GM18909 (cell line): ENCODE results near the gene SLC35D1.
"Not testable (repeated sequence)": the region's sequence is repeated elsewhere in the genome, so short reads cannot be mapped to it uniquely, and the experiment has no call there.

Source experiments
- ATAC-seq: cut with Tn5 transposase; IDR thresholded peaks from one replicate; pipeline ENCODE4 v1.9.1; 2021; ENCODE audit warnings: mild to moderate bottlenecking; ENCODE audit not compliant: unreplicated experiment, poor library complexity

SLC35D1 gene

DNA sequence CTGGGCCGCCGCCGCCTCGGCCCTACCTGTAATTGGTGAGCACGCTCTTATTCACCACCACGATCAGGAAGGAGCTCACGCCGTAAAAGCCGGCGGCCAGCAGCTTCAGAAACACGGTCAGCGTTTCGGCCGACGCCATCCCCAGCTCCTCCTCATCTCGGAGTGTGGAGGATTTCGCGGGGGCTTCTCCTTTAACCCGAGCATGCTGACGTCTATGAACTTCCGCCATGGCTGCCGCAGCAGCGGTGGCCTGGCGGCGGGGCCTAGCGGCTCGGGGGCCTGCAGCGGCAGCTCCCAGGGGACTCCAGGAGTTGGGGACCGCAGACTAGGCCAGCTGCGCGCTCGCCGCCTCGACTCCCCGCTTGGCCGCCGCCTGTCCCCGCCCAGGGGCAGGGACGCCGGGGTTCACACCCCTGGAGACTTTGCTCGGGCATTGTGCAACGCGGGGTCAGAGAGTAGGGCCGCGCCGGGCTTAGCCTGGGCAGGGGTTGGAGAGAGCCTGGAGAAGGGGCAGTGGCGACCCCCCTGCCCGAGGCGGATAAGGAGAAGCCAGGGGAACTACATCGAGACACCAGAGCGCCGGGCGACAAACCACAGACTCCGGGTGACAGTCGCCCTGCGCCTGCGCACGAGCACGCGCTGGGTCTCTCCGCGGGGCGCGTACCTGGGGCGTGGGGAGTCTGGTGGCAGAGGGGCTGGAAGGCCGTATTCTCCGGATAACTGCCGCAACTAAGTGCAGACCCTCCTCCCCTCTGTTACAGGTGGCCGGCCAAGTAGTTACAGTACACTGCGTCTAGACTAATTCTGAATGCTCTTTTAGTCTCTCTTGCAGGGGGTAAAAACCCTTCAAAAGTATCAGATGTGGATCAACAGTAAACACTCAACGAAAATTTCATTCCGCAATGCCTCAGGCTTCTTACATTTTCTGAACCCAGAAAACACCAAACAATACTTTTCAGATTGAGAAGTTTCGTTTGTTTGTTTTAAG, at the start of gene SLC35D1:
Gene SLC35D1 (minus strand): TSS at position 364 of the 988 bp plus-strand sequence. CDS start 135 bp downstream, at position 229.
- ATAC-seq = peak; percentile 88

DNA sequence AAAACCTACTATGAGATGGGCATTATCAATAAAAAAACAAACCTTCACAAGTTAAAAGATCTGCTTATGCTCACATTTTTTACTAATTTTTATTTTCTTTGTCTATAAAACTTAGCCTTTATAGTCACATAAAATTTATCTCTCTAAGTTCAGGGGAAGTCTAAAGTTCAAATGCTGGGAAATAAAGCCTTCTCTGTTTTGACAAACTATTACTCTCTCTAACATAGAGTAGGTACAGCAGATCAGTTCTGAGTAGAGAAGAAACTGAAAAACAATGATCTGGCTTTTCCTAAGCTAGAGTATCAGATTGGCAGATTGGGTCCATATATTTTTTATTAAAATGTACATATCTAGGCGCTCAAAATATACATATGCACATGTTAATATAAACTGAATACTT, 49.6 kb upstream of the SLC35D1 start:
- ATAC-seq = no peak

DNA sequence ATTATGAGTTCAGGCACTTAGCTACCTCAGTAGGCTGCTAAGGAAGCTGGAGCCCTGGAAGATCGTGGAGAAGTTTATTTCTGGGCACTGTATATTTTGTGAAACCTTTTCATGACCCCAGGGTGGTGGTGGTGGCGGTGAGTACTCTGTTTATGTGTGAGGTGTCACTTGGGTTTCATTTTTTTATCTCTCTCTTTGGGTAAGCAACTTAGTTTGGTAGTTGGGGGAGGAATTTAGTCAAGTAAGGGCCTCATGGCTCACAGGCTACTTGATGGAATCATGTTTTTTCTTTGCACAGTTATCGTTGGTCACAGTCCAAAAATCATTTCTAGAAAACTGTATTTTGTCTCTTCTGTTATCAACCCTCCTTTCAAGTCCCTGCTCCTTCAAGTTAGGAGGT, 46.9 kb upstream of the SLC35D1 start:
- no peak for ATAC-seq

DNA sequence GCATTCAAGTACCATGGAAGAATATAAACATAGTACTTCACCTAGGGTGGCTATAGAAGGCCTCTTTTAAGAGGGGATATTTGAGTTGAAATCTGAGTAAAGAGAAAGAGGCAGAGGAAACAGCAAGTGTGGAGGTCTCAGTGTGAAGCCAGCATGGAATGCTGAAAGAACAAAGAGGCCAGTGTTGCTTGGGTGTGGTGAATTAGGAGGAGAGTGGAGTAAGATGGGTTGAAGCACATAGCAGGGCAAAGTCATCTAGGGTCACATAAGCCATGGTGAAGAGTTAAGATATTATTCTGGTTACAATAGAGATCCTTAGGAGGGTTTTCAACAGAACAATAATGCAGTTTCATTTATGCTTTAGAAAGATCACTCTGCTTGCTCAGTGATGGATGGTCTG, 43.4 kb upstream of the SLC35D1 start:
- ATAC-seq = no peak

DNA sequence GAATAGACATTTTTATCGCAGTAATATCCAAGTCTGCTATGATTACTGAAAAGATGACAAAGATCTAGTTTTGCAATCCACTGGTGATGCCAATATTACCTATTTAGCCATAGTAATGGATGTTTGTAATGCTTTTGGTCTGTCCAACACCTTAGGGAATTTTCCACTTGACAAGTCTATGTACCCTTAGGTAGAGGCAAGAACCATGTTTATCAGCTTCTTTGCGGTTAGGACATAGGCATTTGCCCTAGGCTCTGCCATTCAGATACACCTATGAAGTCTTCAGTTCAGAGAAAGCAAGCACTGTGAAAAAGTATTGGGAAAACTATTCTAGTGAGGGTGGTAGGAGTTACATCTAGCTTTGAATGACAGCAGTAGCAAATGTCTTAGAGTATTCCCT, 40.2 kb upstream of the SLC35D1 start:
- ATAC-seq = no peak

DNA sequence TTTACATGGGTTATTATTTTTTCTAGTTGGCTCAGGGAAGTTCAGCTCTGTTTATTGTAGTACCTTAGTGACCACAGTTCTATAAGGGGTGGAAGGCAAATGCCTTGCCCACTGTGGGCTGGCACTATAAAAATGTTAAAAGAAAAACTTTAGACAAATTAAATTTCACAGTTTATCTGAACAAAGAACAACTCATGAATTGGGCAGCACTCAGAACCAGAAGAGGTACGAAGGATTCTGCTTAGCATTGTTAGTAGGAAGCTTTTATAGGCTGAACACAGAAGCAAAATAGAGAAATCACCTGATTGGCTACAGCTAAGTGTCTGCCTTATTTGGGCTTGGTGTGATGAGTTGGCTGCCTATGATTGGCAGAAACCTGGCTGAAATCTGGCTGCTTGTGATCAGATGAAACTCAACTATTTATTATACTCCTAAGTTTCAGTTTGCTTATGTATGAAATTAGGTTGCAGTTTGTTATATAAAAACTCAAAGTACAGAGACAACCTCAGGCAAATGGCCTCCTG, 35.8 kb upstream of the SLC35D1 start:
- ATAC-seq = no peak

DNA sequence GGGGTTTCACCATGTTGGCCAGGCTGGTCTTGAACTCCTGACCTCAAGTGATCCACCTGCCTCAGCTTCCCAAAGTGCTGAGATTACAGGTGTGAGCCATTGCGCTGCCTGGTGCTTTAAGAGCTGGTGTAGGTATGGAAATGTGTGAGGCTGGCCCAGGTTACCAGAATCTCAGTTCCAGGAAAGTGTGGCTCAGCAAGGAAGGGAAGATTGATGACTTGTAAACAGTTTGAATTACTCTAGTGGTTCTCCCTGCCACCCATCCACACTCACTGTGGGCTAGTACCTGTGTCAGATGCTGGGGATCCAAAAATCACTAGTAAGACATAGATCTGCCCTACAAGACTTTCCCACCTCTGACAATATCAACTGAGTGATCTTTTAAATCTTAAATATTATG, 34.5 kb upstream of the SLC35D1 start:
- no peak for ATAC-seq

DNA sequence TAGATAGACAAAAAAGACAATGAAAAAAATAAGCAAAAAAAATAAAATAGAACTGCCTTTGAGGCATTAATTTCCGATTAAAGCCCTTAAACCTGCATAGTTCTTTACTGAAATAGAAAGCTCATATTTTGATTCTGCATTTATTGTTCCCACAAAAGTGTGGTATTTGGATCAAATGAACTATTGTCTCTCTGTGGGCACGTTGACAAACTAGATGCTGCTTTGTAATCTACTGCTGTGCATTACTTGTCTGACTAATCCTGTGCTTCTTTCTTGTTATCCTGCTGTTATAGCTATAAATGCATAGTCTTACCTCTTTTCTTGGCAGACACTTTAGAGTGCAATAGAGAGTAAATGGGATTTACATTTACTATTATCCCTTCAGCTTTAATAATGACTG, 31.4 kb upstream of the SLC35D1 start:
- ATAC-seq = no peak

DNA sequence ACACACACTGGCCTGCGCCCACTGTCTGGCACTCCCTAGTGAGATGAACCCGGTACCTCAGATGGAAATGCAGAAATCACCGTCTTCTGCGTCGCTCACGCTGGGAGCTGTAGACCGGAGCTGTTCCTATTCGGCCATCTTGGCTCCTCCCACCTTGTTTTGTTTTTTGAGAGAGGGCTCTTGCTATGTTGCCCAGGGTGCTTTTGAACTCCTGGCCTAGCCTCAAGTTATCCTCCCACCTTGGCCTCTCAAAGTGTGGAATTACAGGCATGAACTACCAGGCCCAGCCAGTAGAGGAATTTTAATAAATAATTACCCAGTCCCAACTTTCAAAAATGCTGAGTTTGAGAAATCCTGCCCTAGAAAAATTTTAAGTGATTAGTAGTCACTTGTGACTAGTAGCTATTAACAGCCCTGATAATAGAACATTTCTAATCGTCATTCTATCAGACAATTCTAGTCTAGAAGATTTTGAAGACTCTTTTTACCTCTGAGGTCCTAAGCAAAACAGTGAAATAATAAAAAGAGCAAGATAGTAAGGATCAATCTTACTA, 30.9 kb upstream of the SLC35D1 start:
- ATAC-seq = no peak

DNA sequence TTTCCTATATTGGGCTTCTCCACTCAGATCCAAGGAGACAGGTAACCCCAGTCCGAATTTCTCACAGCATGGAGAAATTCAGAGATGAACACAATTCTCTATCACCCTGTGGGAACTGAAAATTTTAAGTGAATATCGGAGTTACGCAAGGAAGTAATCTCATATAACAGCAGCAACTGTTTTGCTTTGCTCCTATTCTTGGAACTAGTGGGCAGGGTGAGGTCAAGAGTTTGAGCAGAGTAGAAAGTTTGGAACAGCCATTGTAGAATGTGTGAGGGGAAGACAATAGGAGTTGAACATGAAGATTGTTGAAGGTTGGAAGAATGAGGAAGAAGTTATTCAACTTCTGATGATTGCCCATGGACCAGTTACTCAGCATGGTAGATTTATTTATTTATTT, 24.3 kb upstream of the SLC35D1 start:
- ATAC-seq = no peak

DNA sequence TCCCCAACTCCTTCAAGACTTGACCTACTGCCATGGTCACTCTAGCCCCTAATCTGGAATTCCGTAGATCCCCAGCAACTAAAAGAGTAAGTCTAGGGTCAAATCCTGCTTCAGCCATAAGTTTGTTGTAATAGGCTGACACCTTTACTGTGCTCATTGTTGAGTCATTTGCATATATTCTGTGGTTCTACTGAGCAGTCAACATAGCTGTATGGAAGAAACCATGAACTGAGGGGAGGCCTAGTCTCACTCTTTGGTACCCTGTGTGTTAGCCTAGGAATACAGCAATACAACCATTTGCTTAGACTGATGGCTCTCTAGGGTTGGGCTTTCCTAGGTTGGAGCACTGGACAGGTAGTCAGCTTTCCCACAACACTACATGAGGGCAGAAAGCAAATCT, 23.6 kb upstream of the SLC35D1 start:
- no peak for ATAC-seq

DNA sequence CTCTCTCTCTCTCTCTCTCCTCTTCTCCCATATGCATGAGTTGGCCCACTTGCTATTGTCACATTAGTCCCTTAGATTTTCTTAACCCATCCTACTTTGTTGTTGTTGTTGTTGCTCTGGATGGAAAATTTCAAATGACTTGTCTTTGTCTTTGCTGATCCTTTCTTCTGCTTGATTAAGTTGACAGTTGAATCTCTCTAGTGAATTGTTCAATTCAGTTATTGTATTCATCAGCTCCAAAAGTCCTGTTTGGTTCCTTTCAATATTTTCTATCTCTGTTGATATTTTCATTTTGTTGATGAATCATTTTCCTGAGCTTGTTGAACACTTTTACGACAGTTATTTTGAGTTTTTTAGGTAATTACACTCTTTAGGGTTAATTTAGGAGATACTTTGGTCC, 18.8 kb upstream of the SLC35D1 start:
- no peak for ATAC-seq

DNA sequence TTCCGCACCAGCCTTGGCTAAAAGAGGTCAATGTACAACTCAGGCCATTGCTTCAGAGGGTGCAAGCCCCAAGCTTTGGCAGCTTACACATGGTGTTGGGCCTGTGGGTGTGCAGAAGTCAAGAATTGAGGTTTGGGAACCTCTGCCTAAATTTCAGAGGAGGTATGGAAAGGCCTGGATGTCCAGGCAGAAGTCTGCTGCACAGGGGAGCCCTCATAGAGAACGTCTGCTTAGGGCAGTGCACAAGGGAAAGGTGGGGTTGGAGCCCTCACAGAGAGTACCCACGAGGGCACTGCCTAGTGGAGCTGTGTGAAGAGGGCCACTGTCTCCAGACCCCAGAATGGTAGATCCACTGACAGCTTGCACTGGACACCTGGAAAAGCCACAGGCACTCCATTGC, 13.7 kb upstream of the SLC35D1 start:
- ATAC-seq = not testable (repeated sequence)

DNA sequence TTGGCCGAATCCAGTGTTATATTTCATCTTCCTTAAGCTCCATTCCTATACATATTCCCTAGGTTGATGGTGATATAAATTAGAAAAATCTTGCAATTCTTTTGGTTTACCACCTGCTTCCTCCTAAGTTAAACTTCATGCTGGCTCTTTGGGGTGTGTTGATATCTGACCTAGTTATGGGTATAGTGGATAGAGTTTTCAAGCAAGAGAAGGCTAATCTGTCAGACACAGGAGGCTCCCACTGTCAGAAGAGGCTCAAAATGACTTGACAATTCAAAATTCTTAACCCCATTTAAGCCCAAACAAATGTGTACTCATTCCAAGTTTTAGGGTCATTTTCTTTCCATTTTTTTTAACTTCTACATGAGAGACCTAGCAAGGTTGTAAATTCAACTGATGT, 8.5 kb upstream of the SLC35D1 start:
- no peak for ATAC-seq

DNA sequence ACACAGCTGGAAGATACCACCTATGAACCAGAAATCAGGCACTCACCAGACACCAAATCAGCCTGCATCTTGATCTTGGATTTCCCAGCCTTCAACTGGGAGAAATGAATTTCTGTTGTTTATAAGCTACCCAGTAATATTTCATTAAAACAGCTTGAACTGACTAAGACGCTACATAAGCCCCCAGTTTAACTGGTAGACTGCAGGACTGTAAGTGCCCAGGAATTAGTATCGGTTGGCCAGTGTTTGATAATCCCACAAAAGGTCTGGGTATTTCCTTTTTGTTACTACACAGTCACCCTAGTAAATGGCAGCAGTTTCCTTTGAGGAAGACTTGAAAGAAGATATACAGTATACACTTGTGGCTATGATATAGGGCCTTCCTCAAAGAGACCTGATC, 7.3 kb upstream of the SLC35D1 start:
- ATAC-seq = no peak

DNA sequence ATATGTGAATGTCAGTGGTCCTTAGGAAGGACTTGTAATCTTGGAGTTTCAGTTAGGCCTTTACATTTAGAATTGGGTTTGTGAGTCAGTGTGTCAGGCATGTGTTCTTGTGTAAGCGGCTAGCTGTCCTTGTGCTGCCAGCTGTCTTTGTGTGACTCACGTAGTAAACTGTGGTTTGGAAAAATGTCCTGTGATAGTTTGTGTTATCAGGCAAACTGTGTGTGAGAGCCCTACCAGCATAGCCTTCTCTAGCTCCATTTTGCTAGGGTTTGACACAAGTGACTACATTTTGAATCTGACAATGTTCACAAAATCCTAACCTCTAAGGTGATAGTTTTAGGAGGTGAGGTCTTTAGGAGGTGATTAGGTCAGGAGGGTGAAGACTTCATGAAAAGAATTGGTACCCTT, 6.9 kb upstream of the SLC35D1 start:
- no peak for ATAC-seq

DNA sequence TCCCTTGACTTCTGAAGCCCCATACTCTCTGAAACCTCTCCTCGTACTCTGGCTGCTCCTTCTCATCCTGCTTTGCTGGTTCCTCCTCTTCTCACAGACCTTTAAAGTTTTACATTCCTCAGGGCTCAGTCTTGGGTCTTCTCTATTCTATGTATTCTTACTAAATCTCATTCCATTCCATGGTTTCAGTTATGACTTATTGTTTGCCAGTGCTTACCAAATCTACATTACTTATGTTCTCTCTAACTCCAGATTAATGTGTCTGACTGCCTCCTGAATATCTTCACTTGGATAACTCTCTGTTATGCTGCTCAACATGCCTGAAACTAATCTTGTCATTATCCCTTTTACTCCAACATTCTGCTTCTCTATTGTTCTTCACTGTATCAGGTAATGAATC, 5.4 kb upstream of the SLC35D1 start:
- no peak for ATAC-seq

DNA sequence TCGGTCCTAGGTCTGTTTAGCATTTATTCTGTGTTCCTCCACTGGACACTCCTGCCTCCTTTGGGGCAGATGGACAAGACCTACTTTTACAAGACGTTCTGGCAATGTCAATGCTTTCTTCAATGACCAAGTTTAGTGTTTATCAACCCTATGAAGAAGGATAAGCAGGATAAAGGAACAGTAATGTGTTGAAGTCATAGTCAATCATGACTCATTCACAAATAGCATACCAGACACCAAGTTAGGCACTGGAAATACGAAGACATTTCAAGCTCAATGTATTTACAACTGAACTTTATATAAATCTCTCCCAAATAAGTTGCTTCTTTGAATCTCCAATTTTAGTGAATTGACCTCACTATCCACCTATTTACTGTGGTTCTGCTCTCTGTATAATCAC, 4.8 kb upstream of the SLC35D1 start:
- no peak for ATAC-seq

DNA sequence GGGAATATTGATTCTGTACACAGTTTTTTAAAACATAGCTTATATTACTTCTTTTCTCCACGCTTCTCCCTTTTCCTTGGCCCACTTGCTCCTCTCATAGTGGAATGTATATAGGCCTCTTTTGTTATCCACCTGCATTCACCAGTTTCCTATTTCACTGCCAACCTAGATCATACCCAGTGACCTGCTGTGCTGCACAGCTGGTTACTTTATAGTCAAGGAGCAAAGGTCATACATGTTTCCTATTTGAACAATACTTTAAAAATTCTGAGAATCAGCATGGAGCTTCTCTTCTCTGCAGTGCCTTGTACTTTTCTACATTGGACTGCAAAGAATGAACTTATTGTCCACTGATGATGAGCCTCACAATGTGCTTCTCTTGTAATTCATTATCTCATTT, 4.3 kb upstream of the SLC35D1 start:
- ATAC-seq = no peak

DNA sequence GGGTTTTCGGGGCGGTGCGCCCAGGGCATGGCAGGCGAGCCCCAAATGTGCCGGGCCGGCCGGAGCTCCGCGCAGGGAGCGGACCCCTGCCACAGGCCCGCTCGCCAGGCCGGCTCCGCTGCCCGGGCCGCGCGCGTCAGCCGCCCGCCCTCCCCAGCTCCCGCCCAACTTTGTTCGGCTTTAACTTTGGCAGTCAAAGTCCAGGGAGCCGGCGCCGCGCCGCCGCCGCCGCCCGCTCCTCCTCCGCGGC, 488 bp downstream of the SLC35D1 start:
- peak; percentile 41 for ATAC-seq

DNA sequence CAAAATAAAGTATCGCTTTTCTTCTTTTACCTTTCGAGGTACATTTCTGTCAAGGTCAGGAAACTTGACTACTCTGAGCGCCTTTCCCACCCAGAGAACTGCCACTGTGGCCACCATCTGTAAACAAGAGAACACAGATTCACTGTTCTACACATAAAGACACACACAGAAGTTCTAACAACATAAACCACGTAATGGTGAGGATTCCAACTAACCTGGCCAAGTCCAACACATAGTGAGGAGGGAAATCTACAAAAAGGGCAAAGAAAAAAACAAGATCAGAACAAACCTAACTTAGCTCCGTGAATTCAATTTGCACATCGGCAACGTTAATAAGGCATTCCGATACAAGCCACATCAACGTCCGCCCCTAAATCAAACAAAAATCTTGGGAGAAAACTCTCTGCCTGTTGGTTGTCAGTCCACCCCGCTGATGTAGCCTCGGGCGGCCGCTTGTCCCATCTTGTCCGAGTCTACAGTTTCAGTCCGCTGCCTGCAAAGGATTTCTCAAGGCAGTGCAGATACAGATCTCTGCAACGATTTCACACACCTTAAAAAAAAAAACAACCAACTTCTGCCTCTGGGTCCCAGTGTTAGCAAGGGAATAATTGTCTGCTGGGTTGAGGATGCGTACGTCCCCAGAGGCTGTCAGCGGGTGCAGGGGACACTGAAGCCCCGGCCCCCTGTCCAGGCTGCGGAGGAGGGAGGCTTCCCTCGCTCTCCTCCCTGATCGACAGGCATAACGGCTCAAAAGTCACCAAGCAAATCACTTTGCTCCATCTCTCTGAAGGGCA, 1.0 kb downstream of the SLC35D1 start:
- ATAC-seq = peak; percentile 22
